ENCODE measurements around the gene POLN. TPM values are rescaled to one million over a fixed set of nuclear protein-coding genes. Genes with fewer than 3 reads are reported as not detected.

POLN gene
- total and polyA plus RNA-seq, 12 donors = 0.69 to 10.6 (median 3.0) TPM

- TF ChIP-seq POLR2A (IDR thresholded peaks at IDR 0.05) (no peak), CTCF (IDR thresholded peaks at IDR 0.05) (no peak)
- intact Hi-C loops (cut with DNase I) = no loop called here
- WGBS, 4 donors = 53 to 89% (median 70%) methylated on average over 16 to 52 of the region's 54 CpGs
- Histone ChIP-seq H3K27ac (no peak overlapping the region), H3K4me3 (no peak overlapping the region), H3K4me1 (replicated peaks in 1 of 2) (no peaks in the 10 kb centered on the region), H3K27me3 (peaks cover 33% of the 10 kb centered on the region), H3K9me3 (replicated peaks in 1 of 3) (no peaks in the 10 kb centered on the region), H3K36me3 (replicated peaks in 1 of 2) (no peaks in the 10 kb centered on the region)
- DNase-seq = no peak
These were observed 181.2 kb downstream of the POLN start for GRCh38 chr4:2060611-2061185.

- H3K27ac ChIP-seq = no peak overlapping the region
- no peaks in the 10 kb centered on the region for H3K36me3 ChIP-seq (replicated peaks in 1 of 2)
- no peak for TF ChIP-seq POLR2A (IDR thresholded peaks at IDR 0.05)
- no peak for TF ChIP-seq CTCF (IDR thresholded peaks at IDR 0.05)
- H3K4me1 ChIP-seq (replicated peaks in 1 of 2) = no peaks in the 10 kb centered on the region
- no peak for DNase-seq
- H3K4me3 ChIP-seq = peak overlapping the region in 1 of 4 donors; percentile 39
- intact Hi-C loops (cut with DNase I) = no loop called here
- WGBS, 4 donors = 5 to 32% (median 6%) methylated on average over 3 to 102 of the region's 102 CpGs; no CpG with 5 or more reads in 1 of the 4 donors
- peaks cover 33% of the 10 kb centered on the region for H3K27me3 ChIP-seq
- H3K9me3 ChIP-seq (replicated peaks in 1 of 3) = no peaks in the 10 kb centered on the region
These were observed 182.0 kb downstream of the POLN start for GRCh38 chr4:2059726-2060602.

GRCh38 chr4:2059046-2059725 is 182.7 kb downstream of the POLN start, which contains the start of gene NAT8L:
Gene NAT8L (plus strand): TSS chr4:2059327. CDS start chr4:2059512, 185 bp downstream.
- Histone ChIP-seq H3K4me1 (replicated peaks in 1 of 2) (no peaks in the 10 kb centered on the region), H3K27me3 (peaks cover 33% of the 10 kb centered on the region), H3K4me3 (peak within 1 kb of the TSS in 1 of 4 donors; percentile 59), H3K36me3 (replicated peaks in 1 of 2) (no peaks in the 10 kb centered on the region), H3K27ac (no peak within 1 kb of the TSS), H3K9me3 (replicated peaks in 1 of 3) (no peaks in the 10 kb centered on the region)
- peak in 1 of 7 donors; percentile 23 for DNase-seq
- WGBS, 4 donors = 0 to 1% methylated on average over 57 to 114 of the region's 119 CpGs; no CpG with 5 or more reads in 2 of the 4 donors
- intact Hi-C loops (cut with DNase I) = no loop called here
- TF ChIP-seq POLR2A (IDR thresholded peaks at IDR 0.05) (no peak), CTCF (IDR thresholded peaks at IDR 0.05) (no peak)
